ENCODE results near the gene VPS8.

The VPS8 gene, protein sequence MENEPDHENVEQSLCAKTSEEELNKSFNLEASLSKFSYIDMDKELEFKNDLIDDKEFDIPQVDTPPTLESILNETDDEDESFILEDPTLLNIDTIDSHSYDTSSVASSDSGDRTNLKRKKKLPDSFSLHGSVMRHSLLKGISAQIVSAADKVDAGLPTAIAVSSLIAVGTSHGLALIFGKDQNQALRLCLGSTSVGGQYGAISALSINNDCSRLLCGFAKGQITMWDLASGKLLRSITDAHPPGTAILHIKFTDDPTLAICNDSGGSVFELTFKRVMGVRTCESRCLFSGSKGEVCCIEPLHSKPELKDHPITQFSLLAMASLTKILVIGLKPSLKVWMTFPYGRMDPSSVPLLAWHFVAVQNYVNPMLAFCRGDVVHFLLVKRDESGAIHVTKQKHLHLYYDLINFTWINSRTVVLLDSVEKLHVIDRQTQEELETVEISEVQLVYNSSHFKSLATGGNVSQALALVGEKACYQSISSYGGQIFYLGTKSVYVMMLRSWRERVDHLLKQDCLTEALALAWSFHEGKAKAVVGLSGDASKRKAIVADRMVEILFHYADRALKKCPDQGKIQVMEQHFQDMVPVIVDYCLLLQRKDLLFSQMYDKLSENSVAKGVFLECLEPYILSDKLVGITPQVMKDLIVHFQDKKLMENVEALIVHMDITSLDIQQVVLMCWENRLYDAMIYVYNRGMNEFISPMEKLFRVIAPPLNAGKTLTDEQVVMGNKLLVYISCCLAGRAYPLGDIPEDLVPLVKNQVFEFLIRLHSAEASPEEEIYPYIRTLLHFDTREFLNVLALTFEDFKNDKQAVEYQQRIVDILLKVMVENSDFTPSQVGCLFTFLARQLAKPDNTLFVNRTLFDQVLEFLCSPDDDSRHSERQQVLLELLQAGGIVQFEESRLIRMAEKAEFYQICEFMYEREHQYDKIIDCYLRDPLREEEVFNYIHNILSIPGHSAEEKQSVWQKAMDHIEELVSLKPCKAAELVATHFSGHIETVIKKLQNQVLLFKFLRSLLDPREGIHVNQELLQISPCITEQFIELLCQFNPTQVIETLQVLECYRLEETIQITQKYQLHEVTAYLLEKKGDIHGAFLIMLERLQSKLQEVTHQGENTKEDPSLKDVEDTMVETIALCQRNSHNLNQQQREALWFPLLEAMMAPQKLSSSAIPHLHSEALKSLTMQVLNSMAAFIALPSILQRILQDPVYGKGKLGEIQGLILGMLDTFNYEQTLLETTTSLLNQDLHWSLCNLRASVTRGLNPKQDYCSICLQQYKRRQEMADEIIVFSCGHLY (N-terminal part only)

DNA sequence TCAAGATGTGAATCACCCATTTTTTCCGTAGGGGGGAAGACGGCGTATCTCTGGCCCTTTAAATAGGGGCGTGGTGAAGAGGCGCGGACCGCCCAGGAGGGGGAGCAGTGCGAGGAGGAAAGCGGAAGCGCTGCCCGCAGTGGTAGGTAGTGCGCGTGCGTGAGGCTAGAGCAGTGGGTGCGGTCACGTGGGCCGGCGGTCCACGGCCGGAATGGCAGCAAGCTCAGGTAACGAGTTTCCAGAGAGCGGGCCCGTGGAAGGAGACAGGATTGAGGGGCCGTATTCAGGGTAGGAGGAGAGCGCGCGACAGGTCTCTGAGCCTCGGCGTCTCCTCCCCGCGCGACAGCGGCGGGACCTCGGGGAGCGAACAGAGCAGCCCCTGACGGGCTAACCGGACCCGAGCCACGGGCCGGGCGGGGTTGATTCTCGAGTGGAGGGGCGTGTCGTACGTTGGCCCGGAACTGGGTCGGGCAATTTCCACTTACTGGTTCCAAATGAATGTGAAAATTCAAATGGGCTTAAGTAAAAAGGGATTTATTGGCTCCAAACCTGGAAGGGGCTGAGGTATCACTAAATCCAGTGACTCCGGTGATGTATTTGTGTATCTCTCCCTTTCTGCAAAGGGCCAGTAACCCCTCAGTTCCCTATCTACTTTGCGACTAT, at the start of gene VPS8:
TSS of gene VPS8 (plus strand) at position 168 of the 663 bp plus-strand sequence. CDS start 12,467 bp downstream, outside the sequence.
- DNase-seq = peak; percentile 95

DNA sequence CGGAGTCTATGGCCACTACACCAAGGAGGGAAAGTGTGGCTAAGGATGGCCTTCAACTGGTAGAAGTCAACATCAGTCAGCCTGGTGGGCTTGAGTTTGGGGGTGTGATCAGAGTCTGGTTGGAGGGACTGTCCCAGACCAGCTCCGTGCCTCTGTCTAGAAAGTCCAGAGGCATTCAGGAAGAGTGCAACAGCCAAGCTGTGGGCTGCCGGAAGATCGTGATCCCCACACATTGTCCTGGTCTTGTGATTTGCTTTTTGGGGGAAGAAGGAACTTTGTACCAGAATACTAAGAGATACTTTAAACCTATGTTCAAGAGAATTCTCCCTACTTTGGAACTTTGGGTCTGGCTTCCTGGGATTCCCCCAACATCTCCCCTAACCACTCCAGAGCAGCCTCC, 47.8 kb upstream of the VPS8 start:
- DNase-seq = no peak

- DNase-seq = no peak
Measured at GRCh38 chr3:184765047-184765729, 46.8 kb upstream of the VPS8 start.

- DNase-seq = no peak
Measured at GRCh38 chr3:184765730-184766074, 46.3 kb upstream of the VPS8 start.

GRCh38 chr3:184766555-184767261, 45.3 kb upstream of the VPS8 start:
- DNase-seq = no peak

GRCh38 chr3:184767377-184767776, 44.6 kb upstream of the VPS8 start:
- no peak for DNase-seq

GRCh38 chr3:184769382-184770170, 42.4 kb upstream of the VPS8 start:
- DNase-seq = no peak

- no peak for DNase-seq
Measured at GRCh38 chr3:184770541-184770940, 41.4 kb upstream of the VPS8 start.

GRCh38 chr3:184771301-184772127, 40.5 kb upstream of the VPS8 start:
- no peak for DNase-seq

DNA sequence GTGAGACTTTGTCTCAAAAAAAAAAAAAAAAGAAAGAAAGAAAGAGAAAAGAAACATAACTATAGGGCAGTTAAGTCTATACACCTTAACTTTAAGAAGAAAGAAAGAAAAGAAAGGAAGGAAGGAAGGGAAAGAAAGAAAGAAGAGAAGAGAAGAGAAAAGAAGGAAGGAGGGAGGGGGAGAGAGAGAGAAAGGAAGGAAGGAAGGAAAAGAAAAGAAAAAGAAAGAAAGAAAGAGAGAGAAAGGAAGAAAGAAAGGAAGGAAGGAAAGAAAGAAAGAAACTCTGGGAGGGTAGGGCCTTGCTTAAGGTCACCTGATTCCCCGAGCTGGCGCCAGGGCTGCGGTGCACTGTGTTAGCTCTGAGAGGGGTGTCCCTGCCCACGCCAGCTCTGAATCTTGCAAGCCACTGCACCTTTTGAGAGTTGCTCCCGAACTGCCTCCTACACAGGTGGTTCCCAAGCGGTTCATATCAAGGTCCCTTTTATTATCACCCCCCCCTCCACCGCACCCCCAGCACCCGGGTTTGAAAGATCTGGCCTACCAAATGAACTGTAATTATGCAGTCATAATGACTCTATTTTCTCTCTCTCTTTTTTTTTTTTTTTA, 39.2 kb upstream of the VPS8 start:
- no peak for DNase-seq

- DNase-seq = no peak
Measured at GRCh38 chr3:184773283-184774186, 38.4 kb upstream of the VPS8 start.

DNA sequence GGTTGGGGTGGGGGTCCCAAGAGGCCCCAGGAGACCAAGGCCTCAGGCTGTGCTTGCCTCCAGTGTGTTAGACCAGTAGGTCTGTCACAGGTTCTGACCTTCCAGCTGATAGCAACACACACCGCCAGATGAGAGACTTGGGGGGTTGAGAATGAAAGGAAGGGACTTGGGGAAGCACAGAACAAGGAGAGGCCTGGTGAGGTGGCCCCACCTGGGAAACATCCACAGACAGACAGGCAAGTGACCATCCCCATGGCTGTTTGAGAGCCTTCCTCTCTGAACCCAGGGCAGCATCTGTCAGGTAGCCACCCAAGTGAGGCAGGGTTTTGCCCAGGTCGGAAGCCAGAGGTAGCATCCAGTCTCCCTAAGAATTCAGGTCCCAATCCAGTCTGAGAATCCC, 35.0 kb upstream of the VPS8 start:
- no peak for DNase-seq

DNA sequence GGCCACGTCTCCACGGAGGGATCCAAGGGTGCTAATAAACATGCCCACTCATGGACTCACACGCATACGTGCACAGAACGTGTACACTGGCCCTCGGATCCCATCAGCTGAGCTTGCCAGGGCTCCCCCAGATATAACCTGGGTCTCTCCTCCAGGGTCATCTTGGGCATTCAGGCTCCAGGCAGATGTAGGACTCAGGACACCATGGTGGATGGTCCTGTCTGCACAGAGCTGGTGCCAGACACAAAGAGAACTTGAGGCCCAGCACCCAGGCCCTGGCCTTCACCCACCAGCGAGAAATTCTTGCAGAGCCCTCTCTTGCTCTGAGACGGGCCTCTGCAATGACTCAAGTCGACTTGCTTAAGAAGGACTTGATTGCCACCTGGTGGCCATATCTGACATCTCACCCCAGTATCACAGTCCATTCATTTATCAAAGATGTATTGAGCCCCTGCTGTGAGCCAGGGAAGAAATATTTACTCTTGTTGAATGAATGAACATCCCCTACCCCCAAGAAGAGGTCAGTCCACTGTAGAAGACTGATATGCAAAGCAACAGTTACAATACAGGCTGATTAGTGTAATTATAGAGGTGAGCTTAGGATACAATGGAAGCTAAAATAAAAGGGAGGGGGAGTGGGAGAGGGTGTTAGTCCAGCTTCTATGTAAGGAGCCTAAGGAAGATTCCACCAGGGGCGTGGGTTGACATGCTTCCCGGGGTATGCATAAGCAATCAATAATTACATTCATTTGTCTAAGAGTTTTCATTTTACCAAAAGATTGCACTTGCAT, 34.2 kb upstream of the VPS8 start:
- DNase-seq = peak; percentile 69

DNA sequence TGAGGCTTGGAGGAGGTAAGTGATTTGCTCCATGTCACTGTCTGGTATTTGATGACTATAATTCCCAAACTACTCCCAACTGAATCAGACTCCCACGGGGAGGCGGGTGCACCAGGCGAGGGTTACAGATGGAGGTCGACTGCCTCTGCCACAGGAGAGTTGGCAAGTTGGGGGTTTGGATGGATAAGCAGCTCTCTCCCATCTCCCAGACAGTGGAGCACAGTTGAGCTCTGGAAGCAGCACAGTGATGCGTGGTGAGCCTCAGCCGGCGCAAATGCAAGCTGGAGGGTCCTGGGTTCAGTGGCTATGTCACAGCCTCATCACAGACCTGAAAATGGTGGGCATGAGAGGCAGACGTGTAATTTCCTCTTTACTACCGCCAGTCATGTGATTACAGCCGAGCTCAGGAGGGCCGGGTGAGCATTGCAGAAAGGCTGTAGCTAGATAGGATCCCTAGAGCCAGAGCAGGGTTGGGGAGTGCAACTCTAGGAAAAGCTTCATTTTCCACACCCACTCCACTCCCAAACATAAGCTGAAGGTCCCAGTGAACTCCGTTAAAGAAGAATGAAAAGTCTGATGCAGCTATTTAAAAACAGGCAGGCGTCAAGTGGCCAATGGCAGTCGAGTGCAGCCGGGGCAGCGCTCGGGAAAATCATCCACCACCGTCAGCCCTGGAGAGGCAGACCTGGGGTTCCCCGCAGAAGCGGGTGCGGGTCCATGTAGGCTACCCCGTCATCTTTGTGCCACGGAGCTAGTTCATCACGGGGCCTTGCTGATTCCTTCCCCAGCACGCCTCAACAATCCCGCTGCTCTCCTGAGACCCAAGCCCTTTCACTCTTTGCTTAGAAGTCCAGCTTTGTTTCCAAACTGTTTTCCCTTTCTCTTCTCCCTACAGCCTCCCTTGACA, 33.3 kb upstream of the VPS8 start:
- no peak for DNase-seq

DNA sequence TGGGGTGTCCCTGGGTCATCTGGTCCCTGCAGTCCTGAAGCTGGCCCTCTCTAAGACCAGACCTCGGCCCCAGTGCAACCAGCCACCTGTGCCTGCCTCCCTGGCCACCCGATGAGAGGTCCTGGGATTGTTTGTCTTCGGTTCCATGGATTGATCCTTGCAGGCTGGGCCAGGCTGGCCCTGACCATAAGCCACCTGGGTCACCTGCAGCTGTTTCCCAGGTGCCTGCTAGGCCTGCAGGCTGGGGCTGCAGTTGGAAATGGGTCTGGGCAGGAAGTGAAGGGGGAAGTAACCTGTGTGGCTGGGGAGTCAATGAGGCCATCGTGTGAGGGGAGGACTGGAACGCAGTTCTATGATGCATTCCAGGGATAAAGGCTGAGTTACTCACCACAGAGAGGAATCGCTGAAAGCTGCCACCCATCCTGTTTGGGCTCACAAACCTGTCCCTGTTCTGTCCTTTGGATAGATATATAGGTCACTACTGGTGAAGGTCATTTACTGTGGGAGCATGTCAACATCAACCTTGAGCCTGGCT, 30.9 kb upstream of the VPS8 start:
- no peak for DNase-seq

- no peak for DNase-seq
Measured at GRCh38 chr3:184781801-184782200, 30.2 kb upstream of the VPS8 start.
